Embryonic facial prominence (tissue), 1 donor: ENCODE results near the gene SYCN.

Source experiments
- DNase-seq: peaks from one replicate; pipeline ENCODE4 v3.0.0-alpha.2; 2016; ENCODE audit errors: extremely low spot score

Gene SYCN

GRCh38 chr19:39194832-39195542 lies 9.1 kb downstream of the SYCN start:
- no peak for DNase-seq

DNA sequence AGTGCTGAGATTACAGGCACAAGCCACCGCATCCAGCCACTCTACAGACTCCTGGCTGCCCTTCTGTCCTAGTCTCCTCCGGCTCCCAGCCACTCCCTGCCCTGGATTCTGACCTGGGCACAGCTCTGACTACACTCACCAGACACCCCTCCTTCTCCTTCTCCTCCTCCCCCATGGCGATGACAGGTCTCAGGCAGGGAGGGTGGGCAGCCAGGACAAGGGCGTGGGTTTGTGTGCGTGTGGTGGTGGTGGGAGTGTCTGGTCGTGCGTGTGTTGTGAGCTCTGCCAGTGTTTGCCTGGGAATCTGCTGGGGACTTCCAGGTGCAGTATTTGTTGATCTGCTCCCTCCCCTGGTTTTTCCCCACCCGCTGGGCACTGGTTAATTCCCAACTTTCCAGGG lies 10.3 kb downstream of the SYCN start:
- no peak for DNase-seq

GRCh38 chr19:39192846-39193245 lies 11.2 kb downstream of the SYCN start:
- no peak for DNase-seq

GRCh38 chr19:39190768-39191167 lies 13.3 kb downstream of the SYCN start:
- DNase-seq, result no peak

GRCh38 chr19:39188960-39189359 lies 15.1 kb downstream of the SYCN start:
- no peak for DNase-seq

GRCh38 chr19:39187552-39187943 lies 16.5 kb downstream of the SYCN start:
- no peak for DNase-seq

DNA sequence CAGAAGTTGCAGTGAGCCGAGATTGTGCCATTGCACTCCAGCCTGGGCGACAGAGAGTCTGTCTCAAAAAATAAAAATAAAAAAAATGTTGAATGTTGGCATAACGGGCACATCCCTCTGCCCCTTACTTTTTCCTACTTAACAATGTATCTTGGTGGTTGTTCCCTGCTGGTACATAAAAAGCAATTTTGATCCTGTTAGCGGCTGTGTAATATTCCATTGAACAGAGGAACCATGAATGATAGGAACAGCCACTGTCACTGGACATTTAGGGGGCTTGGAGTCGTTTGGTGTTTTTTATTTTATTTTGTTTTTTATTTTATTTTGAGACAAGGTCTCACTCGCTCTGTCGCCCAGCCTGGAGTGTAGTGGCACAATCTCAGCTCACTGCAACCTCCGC lies 17.7 kb downstream of the SYCN start:
- no peak for DNase-seq

- DNase-seq, result no peak
Observed at GRCh38 chr19:39183104-39183503, 21.0 kb downstream of the SYCN start.

DNA sequence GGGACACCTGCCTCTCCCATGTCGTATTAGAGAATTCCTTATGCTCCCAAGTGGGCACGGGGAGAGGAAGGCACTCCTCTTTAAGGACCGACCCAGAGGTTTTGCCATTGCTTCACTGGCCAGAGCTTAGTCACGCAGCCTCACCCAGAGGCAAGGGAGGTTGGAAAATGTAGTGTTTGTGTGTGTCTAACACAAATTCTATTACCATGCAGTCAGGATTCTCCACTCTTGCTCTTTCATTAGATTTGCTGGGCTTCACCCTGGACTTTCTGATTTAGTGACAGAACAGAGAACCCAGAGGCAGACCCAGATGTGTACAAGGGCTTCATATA lies 21.9 kb downstream of the SYCN start:
- no peak for DNase-seq

DNA sequence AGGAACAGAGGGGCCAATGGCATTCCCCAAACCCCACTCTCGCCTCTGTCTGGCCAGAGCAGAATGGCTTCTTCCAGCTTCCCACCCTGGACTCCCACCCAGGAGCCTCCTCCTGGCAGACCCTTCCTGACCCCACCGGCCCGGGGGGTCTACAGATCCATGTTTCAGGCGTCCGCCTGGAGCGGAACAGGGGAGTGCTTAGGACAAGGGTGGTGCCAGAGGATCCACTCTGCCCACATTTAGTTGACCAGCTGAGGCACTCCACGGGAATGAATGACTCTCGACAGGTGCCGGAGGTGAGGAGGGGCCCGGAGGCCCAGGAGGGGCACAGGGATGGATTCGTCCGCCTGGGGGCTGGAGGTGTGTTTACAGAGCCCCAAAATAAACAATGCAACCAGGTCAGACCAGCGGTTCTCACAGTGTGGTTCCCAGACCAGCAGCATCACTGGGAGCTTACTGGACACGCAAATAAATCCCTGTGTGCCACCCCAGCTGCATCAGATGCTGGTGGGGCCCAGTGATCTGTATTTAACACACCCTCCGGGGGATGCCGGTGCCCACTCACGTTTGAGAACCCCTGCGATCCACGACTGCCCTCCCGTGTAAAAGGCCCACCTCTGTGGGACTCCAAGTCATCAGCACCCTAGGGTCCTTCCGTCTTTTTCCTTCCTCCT lies 22.4 kb downstream of the SYCN start:
- no peak for DNase-seq

GRCh38 chr19:39180749-39181148 lies 23.3 kb downstream of the SYCN start:
- no peak for DNase-seq

DNA sequence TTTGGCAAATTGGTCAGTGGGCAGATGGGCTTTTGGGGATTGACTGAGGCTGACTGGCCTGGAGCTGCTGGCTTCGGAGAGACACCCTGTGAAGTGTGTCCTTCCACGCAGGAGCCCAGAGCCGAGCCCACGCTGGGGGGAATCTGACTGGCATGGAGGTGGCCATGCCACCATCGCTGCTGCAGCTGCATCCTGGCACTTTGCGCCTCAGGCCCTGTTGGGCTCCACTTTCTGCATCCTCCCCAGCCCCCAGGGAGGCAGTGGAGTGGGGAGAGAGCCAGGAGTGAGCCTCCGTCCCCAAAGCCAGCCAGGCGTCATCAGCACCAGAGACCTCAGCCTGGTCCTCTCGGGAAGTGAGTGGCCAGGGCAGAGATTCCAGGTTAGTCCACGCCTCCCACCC lies 24.3 kb downstream of the SYCN start:
- no peak for DNase-seq

- DNase-seq, result no peak
Observed at GRCh38 chr19:39178296-39179006, 25.6 kb downstream of the SYCN start.

DNA sequence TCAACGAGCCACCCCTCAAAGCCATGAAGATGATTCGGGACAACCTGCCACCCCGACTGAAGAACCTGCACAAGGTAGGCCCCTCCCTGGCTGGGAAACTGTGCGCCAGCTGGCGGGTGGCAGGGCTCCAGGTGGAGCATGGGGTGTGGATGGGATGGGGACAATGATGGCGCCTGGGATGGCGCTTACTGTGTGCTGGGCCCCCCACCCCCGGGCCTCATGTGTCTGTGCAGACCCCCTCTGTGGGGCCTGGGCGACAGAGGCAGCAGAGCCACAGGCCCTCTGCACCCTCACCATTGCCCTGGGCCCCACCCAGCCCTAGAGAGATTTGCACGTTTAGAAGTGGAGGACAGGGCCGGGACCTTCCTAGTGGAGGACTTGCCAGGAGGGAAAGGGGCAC lies 26.3 kb downstream of the SYCN start:
- DNase-seq, result no peak

DNA sequence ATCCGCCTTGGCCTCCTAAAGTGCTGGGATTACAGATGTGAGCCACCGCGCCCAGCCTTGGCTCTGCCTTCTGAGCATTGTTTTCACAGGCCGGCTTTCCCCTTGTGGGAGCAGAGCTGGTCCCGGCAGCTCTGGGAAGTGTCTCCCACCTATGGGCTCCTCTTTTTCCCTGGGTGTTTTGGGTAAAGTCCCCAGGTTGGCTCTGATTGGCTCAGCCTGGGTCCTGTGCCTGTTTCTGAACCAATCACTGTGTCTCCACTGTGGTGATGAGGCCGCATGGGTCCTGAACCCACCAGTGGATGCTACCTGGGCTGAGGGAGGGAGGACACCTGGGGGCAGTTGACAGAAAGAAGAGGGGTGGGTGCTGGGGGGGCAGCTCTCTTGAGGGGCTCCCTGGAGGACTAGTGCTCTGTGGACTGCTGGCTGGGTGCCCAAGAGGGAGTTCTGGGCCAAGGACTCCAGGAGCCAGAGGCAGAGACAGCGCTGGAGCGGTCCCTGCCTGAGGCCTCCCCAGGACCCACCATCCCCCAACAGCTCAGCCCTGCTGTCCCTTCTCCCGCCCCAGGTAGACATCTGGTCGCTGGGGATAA lies 26.9 kb downstream of the SYCN start:
- DNase-seq, result no peak

GRCh38 chr19:39175564-39175963 lies 28.5 kb downstream of the SYCN start:
- DNase-seq, result no peak

GRCh38 chr19:39174558-39175544 lies 29.2 kb downstream of the SYCN start:
- DNase-seq, result no peak

DNA sequence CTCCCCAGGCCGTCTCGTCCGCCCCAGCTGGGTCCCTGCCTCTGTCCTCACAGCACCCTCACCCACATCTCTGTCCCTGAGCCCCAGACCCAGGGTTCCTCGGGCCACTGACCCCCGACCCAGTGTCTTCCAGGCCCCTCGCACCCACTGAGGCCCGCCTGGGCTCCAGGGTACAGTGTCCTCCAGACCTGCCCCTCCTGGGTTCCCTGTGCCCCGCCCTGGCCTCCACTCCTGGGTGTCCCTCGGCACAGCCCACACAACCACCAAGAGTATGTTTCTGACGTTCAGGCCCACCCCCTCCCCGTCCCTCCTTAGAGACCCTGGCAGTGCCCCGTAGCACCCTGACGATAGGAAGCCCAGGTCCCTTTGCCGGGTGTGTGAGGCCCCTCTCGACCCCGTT lies 29.9 kb downstream of the SYCN start:
- DNase-seq, result no peak

GRCh38 chr19:39173502-39173991 lies 30.5 kb downstream of the SYCN start:
- no peak for DNase-seq

DNA sequence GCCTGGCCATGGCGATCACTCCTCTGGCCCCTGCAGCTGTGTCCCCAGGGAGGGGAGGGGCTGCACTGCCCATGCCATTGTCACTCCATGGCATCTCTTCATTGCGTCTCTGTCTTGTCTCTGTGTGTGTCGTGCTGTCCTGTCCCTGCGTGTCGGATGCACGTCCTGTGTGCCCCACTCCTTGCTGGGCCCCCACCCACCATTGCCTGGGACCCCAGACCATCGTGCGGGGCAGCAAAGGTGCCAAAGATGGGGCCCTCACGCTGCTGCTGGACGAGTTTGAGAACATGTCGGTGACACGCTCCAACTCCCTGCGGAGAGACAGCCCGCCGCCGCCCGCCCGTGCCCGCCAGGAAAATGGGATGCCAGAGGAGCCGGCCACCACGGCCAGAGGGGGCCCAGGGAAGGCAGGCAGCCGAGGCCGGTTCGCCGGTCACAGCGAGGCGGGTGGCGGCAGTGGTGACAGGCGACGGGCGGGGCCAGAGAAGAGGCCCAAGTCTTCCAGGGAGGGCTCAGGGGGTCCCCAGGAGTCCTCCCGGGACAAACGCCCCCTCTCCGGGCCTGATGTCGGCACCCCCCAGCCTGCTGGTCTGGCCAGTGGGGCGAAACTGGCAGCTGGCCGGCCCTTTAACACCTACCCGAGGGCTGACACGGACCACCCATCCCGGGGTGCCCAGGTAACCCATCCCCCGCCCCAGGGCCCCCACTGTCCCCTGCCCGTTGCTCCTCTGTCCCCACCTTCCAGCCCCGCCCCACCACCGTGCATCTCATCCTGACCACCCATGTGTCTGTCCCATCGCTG lies 31.2 kb downstream of the SYCN start:
- DNase-seq, result no peak
